OCI-LY1 (cell line): Measurements from ENCODE around the gene UBASH3B.

Experiments used
- H2AFZ ChIP-seq: fragments of 200-600 bp; sonication (generic), shearing (Covaris generic); 2 replicates; pipeline ENCODE4 v1.6.0; 2014; ENCODE audit warnings: antibody characterized with exemption, mild to moderate bottlenecking, low read length
- H3F3A ChIP-seq: fragments of 200-600 bp; sonication (generic), shearing (Covaris generic); 2 replicates; pipeline ENCODE4 v1.6.0; 2014; ENCODE audit warnings: mild to moderate bottlenecking, antibody characterized with exemption, low read length, moderate library complexity; ENCODE audit not compliant: insufficient read depth
- H3K27ac ChIP-seq: fragments of 200-600 bp; sonication (generic); 2 replicates; pipeline ENCODE4 v1.5.1; 2014; ENCODE audit warnings: low read length, mixed run types, mild to moderate bottlenecking, low read depth; ENCODE audit not compliant: poor library complexity, severe bottlenecking
- H3K27me3 ChIP-seq: fragments of 200-600 bp; sonication (generic); 2 replicates; pipeline ENCODE4 v1.6.0; 2014; ENCODE audit warnings: antibody characterized with exemption, mild to moderate bottlenecking, low read length, moderate library complexity; ENCODE audit not compliant: insufficient read depth
- H3K36me3 ChIP-seq: fragments of 200-600 bp; sonication (generic); 2 replicates; pipeline ENCODE4 v1.6.1; 2014; ENCODE audit warnings: mild to moderate bottlenecking, antibody characterized with exemption, low read length, moderate library complexity, mixed read lengths; ENCODE audit not compliant: insufficient read depth
- H3K4me1 ChIP-seq: fragments of 200-600 bp; sonication (generic); 2 replicates; pipeline ENCODE4 v1.5.1; 2014; ENCODE audit warnings: mild to moderate bottlenecking, low read length, moderate library complexity; ENCODE audit not compliant: insufficient read depth, severe bottlenecking
- H3K4me2 ChIP-seq: fragments of 200-600 bp; sonication (generic), shearing (Covaris generic); 2 replicates; pipeline ENCODE4 v1.6.1; 2014; ENCODE audit warnings: low read length
- H3K4me3 ChIP-seq: fragments of 200-600 bp; sonication (generic); 2 replicates; pipeline ENCODE4 v1.5.1; 2014; ENCODE audit warnings: low read length, low read depth, mild to moderate bottlenecking, mixed read lengths; ENCODE audit not compliant: poor library complexity, severe bottlenecking
- H3K79me2 ChIP-seq: fragments of 200-600 bp; shearing (Covaris generic); 2 replicates; pipeline ENCODE4 v1.6.1; 2016; ENCODE audit warnings: mixed run types, low read length, mixed read lengths; ENCODE audit not compliant: insufficient read depth
- H3K9ac ChIP-seq: fragments of 200-600 bp; sonication (generic), shearing (Covaris generic); 2 replicates; pipeline ENCODE4 v1.6.1; 2014; ENCODE audit warnings: mild to moderate bottlenecking, low read length, mixed read lengths
- H3K9me2 ChIP-seq: fragments of 200-600 bp; sonication (generic), shearing (Covaris generic); 2 replicates; pipeline ENCODE4 v1.6.1; 2014; ENCODE audit warnings: low read depth, mild to moderate bottlenecking, low read length, mixed read lengths
- H3K9me3 ChIP-seq: fragments of 200-600 bp; shearing (Covaris generic); 2 replicates; pipeline ENCODE4 v1.6.1; 2014; ENCODE audit warnings: low read length, mixed read lengths
- H4K20me1 ChIP-seq: fragments of 200-600 bp; sonication (generic), shearing (Covaris generic); 2 replicates; pipeline ENCODE4 v1.6.0; 2016; ENCODE audit warnings: mild to moderate bottlenecking, low read length; ENCODE audit not compliant: insufficient read depth
- CTCF ChIP-seq: fragments of 200-600 bp; sonication (generic), shearing (Covaris generic); IDR thresholded peaks from 2 replicates; pipeline ENCODE4 v1.5.1; 2017; ENCODE audit warnings: mild to moderate bottlenecking, antibody characterized with exemption, low read length, moderate library complexity, mixed read lengths
- EZH2 ChIP-seq: fragments of 200-600 bp; sonication (generic), shearing (Covaris generic); IDR thresholded peaks from 2 replicates; pipeline ENCODE4 v1.8.0; 2017; ENCODE audit warnings: borderline replicate concordance, mixed run types, mild to moderate bottlenecking, antibody characterized with exemption, low read length, moderate library complexity, mixed read lengths

Gene UBASH3B

DNA sequence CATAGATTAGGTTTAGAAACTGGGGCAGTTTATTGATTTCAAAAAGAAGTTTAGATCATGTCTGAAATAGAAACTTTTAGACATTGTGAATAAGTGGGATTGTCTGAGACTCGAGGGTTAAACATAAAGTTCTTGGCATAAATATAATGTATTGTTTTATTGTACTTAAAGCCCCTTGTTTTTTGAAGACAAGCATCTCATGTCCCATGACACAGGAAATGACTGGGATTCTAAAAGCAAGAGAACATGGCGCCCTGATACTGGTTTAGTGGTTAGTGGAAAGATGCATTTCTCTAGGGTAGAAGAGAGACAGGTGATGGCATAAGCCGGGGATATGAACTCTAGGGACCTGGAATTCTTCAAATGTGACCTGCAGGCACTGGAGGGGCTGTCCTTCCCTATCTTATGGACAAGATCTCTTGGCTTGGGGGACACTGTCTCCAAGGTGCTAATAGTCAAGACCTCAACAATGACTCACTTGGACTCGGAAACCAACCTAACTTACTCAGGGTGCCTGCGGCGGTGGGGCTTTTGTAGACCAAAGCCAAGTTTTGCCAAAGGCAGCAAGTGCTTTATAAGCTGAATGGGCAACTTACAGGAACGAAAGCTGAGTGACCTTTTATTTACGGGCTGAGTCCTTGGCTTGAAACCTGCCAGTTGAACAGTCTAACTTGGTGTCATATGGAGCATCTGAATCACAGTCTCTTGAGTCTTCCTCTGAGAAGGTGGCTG, 48.2 kb downstream of the UBASH3B start:
- no peaks in the 10 kb centered on the region for H3K9me2 ChIP-seq
- TF ChIP-seq CTCF (no peak), EZH2 (no peak)
- H3K27ac ChIP-seq, result no peak overlapping the region
- no peaks in the 10 kb centered on the region for H3K79me2 ChIP-seq
- no peak overlapping the region for H2AFZ ChIP-seq
- H4K20me1 ChIP-seq, result no peaks in the 10 kb centered on the region
- H3K4me2 ChIP-seq, result no peak overlapping the region
- H3F3A ChIP-seq, result no peaks in the 10 kb centered on the region
- no peaks in the 10 kb centered on the region; the same call in 1 of the 2 replicates for H3K36me3 ChIP-seq
- no peaks in the 10 kb centered on the region for H3K9me3 ChIP-seq
- H3K27me3 ChIP-seq, result no peaks in the 10 kb centered on the region
- no peak overlapping the region for H3K9ac ChIP-seq
- peaks cover 33% of the 10 kb centered on the region for H3K4me1 ChIP-seq
- no peak overlapping the region for H3K4me3 ChIP-seq

DNA sequence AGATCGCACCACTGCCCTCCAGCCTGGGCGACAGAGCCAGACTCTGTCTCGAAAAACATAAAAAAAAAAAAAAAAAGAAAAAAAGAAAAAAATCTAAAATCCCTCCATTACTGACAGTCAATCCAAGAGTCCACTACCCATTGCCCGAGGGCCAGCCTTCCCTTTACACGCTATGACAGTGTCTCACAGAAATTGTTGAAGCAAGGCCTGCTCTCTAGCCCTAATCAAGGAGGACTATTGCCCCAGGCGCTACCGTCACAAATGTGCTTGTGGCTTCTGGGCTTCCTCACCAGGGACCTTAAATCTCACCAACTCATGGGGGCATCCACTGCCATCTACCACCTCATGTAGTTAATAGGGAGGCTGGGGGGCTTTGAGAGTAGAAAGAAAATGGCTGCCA, 49.9 kb downstream of the UBASH3B start:
- H3K27ac ChIP-seq, result no peak overlapping the region
- H3K9ac ChIP-seq, result no peak overlapping the region

GRCh38 chr11:122706291-122707088, 51.0 kb downstream of the UBASH3B start:
- Histone ChIP-seq H3K79me2 (no peaks in the 10 kb centered on the region), H3K27me3 (no peaks in the 10 kb centered on the region), H3K9me3 (no peaks in the 10 kb centered on the region), H3K9ac (no peak overlapping the region), H3K27ac (no peak overlapping the region), H3K4me2 (no peak overlapping the region), H4K20me1 (no peaks in the 10 kb centered on the region), H3K9me2 (no peaks in the 10 kb centered on the region), H2AFZ (no peak overlapping the region), H3K4me3 (no peak overlapping the region), H3K36me3 (no peaks in the 10 kb centered on the region; the same call in 1 of the 2 replicates), H3K4me1 (peaks cover 6% of the 10 kb centered on the region), H3F3A (no peaks in the 10 kb centered on the region)
- TF ChIP-seq EZH2, result no peak
- no peak for TF ChIP-seq CTCF

More for the DNA sequence above, 49.9 kb downstream of the UBASH3B start:
- no peak overlapping the region for H2AFZ ChIP-seq
- H3K9me3 ChIP-seq, result no peaks in the 10 kb centered on the region
- H4K20me1 ChIP-seq, result no peaks in the 10 kb centered on the region
- no peaks in the 10 kb centered on the region for H3K9me2 ChIP-seq
- no peaks in the 10 kb centered on the region for H3K79me2 ChIP-seq
- H3K4me1 ChIP-seq, result peaks cover 16% of the 10 kb centered on the region
- no peaks in the 10 kb centered on the region for H3F3A ChIP-seq
- no peaks in the 10 kb centered on the region for H3K27me3 ChIP-seq
- H3K4me2 ChIP-seq, result no peak overlapping the region
- no peak overlapping the region for H3K4me3 ChIP-seq
- TF ChIP-seq EZH2 (no peak), CTCF (no peak)
- H3K36me3 ChIP-seq, result no peaks in the 10 kb centered on the region; the same call in 1 of the 2 replicates
